Measurements from ENCODE around the gene PNPLA1.

The PNPLA1 gene

GRCh38 chr6:36227379-36228228 is 42.3 kb upstream of the PNPLA1 start (continued):
- TF ChIP-seq ZNF175 (tag by site-specific recombination; IDR thresholded peaks at IDR 0.05) (no peak), ZNF596 (tag by site-specific recombination; IDR thresholded peaks at IDR 0.05) (no peak), ZNF549 (tag by site-specific recombination; IDR thresholded peaks at IDR 0.05) (no peak), ZNF777 (tag by site-specific recombination; IDR thresholded peaks at IDR 0.05; ENCODE audit: borderline replicate concordance) (no peak), PRDM1 (tag by site-specific recombination; IDR thresholded peaks at IDR 0.05) (no peak), ZBTB8A (tag by site-specific recombination; IDR thresholded peaks at IDR 0.05) (no peak), ZNF658 (tag by site-specific recombination; IDR thresholded peaks at IDR 0.05) (no peak), ZNF629 (tag by site-specific recombination; IDR thresholded peaks at IDR 0.05) (no peak), ZNF302 (tag by site-specific recombination; IDR thresholded peaks at IDR 0.05; ENCODE audit: low read depth) (no peak), EGR2 (tag by site-specific recombination; IDR thresholded peaks at IDR 0.05; ENCODE audit: low read depth) (peak; percentile 67), ZNF292 (tag by site-specific recombination; IDR thresholded peaks at IDR 0.05; ENCODE audit: borderline replicate concordance, low read depth) (no peak), ZNF10 (tag by site-specific recombination; IDR thresholded peaks at IDR 0.05) (no peak), SCRT2 (tag by site-specific recombination; IDR thresholded peaks at IDR 0.05) (peak; percentile 76), ZNF280D (tag by site-specific recombination; IDR thresholded peaks at IDR 0.05) (no peak), ZNF423 (tag by site-specific recombination; IDR thresholded peaks at IDR 0.05) (no peak), ZSCAN23 (tag by site-specific recombination; IDR thresholded peaks at IDR 0.05) (no peak), GLI4 (tag by site-specific recombination; IDR thresholded peaks at IDR 0.05) (no peak), ZBTB1 (tag by site-specific recombination; IDR thresholded peaks at IDR 0.05) (no peak), ZNF18 (tag by site-specific recombination; IDR thresholded peaks at IDR 0.05) (no peak), KLF16 (tag by site-specific recombination; IDR thresholded peaks at IDR 0.05) (no peak), ZNF473 (tag by site-specific recombination; IDR thresholded peaks at IDR 0.05) (no peak), ZNF548 (tag by site-specific recombination; IDR thresholded peaks at IDR 0.05) (no peak), ZNF837 (tag by site-specific recombination; IDR thresholded peaks at IDR 0.05) (no peak), HOXA7 (CRISPR knock-in tag; IDR thresholded peaks at IDR 0.05; ENCODE audit: borderline replicate concordance) (no peak), ZSCAN4 (tag by site-specific recombination; IDR thresholded peaks at IDR 0.05) (no peak), ZBTB20 (tag by site-specific recombination; IDR thresholded peaks at IDR 0.05) (peak; percentile 90), HOXC10 (CRISPR knock-in tag; IDR thresholded peaks at IDR 0.05) (no peak), ZXDB (tag by site-specific recombination; IDR thresholded peaks at IDR 0.05) (peak; percentile 50; the same call in 1 of the 2 replicates), OVOL3 (tag by site-specific recombination; IDR thresholded peaks at IDR 0.05) (no peak), PRDM10 (tag by site-specific recombination; IDR thresholded peaks at IDR 0.05) (0 out of 2 replicates have a peak, but pooled peaks have one; percentile 37), ZNF521 (tag by site-specific recombination; IDR thresholded peaks at IDR 0.05) (no peak), ZNF335 (tag by site-specific recombination; conservative IDR thresholded peaks at IDR 0.05) (no peak), ZNF530 (tag by site-specific recombination; IDR thresholded peaks at IDR 0.05; ENCODE audit: low read depth) (no peak)

Data from HEK293 (cell line).